Activated naive CD4-positive, alpha-beta T cell treated with anti-CD3 and anti-CD28 coated beads, Interleukin-2, amount 50 U/mL, for 16 hours (primary cell): ENCODE measurements around the gene RTN4.
"Not testable (repeated sequence)": the region's sequence is repeated elsewhere in the genome, so short reads cannot be mapped to it uniquely, and the experiment has no call there.

ENCODE experiments used
- DNase-seq: peaks from one replicate; pipeline ENCODE4 v3.0.0-alpha.2; 2020

Gene RTN4

GRCh38 chr2:55009277-55010060, 40.8 kb downstream of the RTN4 start:
- no peak for DNase-seq

- no peak for DNase-seq
These were observed 43.9 kb downstream of the RTN4 start for GRCh38 chr2:55006306-55006705.

- no peak for DNase-seq
These were observed 46.3 kb downstream of the RTN4 start for GRCh38 chr2:55003706-55004639.

DNA sequence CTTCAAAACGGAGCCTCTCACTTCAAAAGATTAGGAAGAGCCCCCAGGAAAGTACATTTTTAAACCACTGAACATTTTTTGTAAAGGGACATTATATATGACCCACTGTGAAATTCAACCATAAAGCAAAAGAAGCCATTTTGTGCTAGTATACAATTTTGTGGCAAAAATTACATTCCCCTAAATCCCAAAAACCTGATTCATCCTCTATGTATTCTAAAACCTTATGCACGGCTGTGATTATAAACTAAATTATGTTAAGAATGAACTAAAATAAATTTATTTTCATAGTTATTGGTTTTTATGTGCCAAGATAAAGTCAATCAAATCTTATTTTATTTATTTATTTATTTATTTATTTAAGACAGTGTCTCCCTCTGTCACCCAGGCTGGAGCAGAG, 48.5 kb downstream of the RTN4 start:
- DNase-seq, result no peak

DNA sequence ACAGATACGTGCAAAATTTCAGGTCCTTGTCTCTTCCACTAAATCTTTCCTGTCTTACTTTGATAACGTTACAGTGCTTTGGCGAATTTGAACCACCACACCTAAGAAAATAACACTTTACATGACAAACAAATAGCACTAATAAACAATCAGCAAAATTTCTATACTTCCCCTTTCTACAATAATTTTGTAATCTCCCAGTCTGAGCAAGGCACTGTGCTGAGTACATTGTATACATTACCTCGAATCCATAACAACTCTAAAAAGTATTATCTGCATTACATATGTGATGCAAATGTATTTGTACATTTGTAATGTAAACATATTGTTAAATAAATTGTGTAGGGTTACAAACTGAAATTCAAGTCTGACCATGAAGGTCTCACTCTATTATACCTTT, 49.9 kb downstream of the RTN4 start:
- DNase-seq, result no peak

DNA sequence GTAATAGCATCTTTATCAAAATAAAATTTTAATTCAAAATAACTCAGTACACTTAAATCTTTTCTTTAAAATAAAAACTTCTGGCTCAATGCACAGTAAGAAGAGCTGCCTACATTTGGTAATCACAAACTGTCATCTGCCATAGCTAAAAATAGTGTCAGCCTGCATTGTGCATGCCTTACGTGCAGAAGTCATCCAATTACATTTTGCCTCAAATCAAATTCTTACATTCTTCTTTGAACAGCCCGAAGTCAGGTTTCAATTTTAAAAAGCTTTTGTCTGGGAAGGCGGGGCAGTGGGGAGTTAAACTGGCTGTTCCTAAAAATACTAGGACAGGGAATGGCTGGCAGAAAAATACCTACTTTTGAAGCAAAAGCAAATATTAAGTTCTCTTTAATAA, 51.1 kb downstream of the RTN4 start:
- no peak for DNase-seq

GRCh38 chr2:54997826-54998225, 52.4 kb downstream of the RTN4 start:
- DNase-seq, result no peak

- DNase-seq, result no peak
These were observed 54.7 kb downstream of the RTN4 start for GRCh38 chr2:54995553-54995952.

DNA sequence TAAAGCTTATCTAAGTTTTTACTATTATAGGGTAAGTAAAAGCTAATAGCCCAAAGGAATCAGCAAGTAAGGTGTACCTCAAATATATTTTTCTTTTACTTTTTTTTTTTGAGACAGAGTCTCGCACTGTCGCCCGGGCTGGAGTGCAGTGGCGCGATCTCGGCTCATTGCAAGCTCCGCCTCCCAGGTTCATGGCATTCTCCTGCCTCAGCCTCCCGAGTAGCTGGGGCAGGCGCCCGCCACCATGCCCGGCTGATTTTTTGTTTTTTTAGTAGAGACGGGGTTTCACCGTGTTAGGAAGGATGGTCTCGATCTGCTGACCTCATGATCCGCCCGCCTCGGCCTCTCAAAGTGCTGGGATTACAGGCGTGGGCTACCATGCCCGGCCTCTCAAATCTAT, 59.6 kb downstream of the RTN4 start:
- not testable (repeated sequence) for DNase-seq

- no peak for DNase-seq
These were observed 61.6 kb downstream of the RTN4 start for GRCh38 chr2:54988612-54989011.

GRCh38 chr2:54986264-54986663, 64.0 kb downstream of the RTN4 start:
- DNase-seq, result no peak

GRCh38 chr2:54984476-54984875, 65.8 kb downstream of the RTN4 start:
- no peak for DNase-seq

DNA sequence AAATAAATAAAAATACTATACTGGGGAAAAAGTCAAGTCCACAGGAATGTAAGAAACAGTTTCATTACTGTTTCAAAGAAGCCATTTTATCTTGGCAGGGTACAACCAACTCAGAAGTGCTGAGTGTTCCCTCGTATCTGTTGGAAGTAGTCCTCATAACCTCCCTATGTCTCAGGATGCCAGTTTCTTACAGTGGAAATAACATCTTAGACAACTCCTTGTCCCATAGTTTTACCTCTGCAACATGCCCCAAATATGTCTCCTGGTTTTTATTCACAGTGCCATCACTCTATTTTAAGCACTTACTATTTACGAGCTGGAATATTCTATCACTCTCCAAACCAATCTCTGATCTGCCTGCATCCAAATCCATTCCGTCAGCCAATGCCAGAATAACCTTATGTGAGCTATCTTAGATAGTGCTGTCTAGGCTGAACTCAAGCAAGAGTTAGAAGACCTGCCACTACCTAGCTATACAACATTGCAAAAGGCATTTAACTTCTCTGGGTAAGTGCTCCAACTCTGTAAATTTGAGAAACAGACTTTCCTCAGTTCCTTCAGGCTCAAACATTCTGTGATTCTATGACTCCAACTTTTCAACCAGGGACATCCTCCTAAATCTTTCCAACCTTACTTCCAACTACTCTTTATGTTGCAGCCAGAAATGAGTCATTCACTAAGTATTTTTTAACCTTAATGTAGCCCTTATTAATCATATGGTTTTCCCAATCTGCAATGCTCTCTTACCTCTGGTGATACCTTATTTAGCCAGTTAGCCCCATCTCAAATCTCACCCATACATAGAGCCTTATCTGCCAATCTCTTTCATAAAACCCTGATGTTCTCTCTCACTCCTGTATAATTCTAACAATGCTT, 66.7 kb downstream of the RTN4 start:
- no peak for DNase-seq

DNA sequence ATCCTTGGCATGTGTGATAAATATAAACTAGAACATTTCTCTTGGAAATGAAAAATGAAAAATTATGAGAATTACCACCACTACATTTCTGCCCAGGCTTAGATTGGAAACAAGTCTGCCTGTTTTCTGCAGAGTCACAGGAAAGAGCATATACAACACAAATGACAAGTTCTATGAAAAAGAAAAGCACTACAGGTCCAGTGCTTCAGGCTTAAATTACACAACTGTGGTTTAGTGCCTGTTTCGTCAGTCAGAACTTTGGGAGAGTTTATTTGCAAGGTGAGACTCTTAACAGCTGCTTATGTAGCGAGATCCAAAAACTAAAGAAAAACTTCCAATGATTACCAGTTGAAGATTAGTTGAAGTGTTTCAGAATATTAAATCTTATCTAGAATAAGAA, 68.9 kb downstream of the RTN4 start:
- no peak for DNase-seq

DNA sequence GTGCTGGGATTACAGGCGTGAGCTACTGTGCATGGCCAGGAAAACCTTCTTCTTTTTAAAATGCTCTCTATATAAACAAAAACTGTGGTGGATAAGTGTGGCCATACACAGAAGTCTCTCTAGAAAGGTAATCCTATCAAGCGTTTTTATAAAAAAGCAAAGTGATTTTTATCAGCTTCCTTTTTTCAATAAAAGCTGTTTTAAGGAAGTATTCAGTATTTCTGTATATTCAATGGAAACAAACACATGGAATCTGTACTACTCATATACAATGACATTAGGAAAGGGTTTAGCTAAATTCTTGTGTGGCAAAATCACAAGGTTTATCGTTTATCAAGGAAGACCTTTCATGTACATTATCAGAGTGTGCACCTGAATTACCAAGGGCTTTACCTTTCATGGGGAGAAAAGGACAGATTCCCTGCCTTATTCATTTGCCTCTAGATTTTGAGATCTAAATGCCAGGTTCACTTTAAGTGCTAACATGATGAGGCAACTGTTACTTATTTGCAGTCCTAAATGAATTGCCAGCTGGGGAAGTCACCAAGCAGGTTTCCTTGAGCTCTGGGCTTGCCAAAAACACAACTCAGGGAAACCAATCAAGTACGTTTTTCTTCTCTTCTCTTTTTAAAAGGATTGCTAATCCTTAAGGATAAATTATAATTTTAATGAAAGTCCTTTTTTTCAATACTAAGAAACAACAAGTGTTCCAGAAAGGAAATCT, 70.8 kb downstream of the RTN4 start:
- no peak for DNase-seq

DNA sequence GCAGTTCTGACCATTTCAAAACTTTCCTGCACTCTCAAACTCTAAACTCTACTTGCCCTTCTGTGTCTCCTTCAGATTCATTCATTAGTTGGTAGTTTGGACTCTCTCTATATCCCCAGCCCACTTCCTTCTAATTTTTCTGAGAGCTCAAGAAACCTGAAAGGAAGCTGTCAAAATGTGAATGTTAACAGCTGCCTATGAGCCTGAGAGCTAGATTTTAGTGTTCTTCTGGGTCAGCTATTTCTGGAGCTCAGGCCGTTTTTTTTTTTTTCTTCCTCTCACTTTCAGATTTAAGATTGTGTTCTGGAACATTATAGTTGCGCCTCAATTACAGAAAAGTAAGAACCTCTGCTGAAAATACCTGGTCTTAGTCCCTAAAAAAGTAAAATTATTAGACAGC, 73.1 kb downstream of the RTN4 start:
- DNase-seq, result no peak

- no peak for DNase-seq
These were observed 74.4 kb downstream of the RTN4 start for GRCh38 chr2:54975598-54976492.

GRCh38 chr2:54975175-54975574, 75.1 kb downstream of the RTN4 start:
- DNase-seq, result no peak

GRCh38 chr2:54969940-54970338, 80.3 kb downstream of the RTN4 start:
- DNase-seq, result no peak

DNA sequence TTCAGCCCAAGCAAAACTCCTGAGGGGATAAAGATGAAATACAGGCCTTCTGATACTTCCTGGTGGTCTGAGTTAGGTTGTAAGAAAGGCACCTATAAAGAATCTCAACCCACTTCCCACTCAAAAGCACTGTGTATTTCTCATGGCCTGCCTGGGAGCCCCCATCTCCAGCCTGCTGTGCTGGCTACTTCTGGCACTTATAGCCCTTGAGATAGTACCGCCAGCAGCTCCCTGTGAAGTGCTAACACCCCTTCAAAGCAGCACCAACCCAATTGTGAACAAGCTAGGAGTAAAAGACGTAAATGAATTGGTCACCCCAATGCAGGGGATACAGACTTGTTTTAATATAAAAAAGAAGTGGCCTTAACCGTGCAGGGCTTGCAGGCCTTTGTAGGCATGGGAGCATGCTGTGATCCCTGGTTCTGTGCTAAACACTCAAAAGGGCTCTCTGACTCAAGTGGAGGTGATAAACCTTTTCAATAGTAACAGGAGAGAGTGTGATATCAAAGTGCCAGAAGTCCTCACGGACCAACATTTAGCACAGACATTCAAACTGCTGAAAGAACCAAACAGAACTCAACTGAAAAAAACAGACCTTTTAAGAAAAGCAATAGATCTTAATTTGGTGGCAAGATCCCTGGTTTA, 80.8 kb downstream of the RTN4 start:
- no peak for DNase-seq
